Epithelial cell of esophagus (primary cell): ENCODE measurements around the gene KLF1.

Source experiments
- DNase-seq: peaks from one replicate; pipeline ENCODE4 v3.0.0; 2010; ENCODE audit warnings: low read depth
- H3K4me3 ChIP-seq: 2 replicates; pipeline ENCODE4 v1.5.1; 2011; ENCODE audit warnings: mild to moderate bottlenecking, low read length, control low read depth
- CTCF ChIP-seq: IDR thresholded peaks from 2 replicates; pipeline ENCODE4 v1.5.1; 2011; ENCODE audit warnings: low read depth, mild to moderate bottlenecking, low read length, control low read depth, inconsistent platforms; ENCODE audit not compliant: insufficient read depth; ENCODE audit errors: missing control alignments

The KLF1 gene

GRCh38 chr19:12866416-12867119 is 20.4 kb downstream of the KLF1 start:
- no peak for DNase-seq
- H3K4me3 ChIP-seq = no peak overlapping the region
- TF ChIP-seq CTCF = no peak

- H3K4me3 ChIP-seq = no peak overlapping the region
- DNase-seq = no peak
- TF ChIP-seq CTCF = no peak
Measured at GRCh38 chr19:12865746-12866415, 21.1 kb downstream of the KLF1 start.

- H3K4me3 ChIP-seq = no peak overlapping the region
- no peak for TF ChIP-seq CTCF
- DNase-seq = no peak
Measured at GRCh38 chr19:12864721-12865715, 22.0 kb downstream of the KLF1 start.

GRCh38 chr19:12864143-12864542 is 22.9 kb downstream of the KLF1 start:
- H3K4me3 ChIP-seq = no peak overlapping the region
- no peak for DNase-seq
- no peak for TF ChIP-seq CTCF

- no peak overlapping the region for H3K4me3 ChIP-seq
- no peak for TF ChIP-seq CTCF
- no peak for DNase-seq
Measured at GRCh38 chr19:12859546-12859945, 27.5 kb downstream of the KLF1 start.

GRCh38 chr19:12858041-12858928 is 28.7 kb downstream of the KLF1 start:
- no peak for TF ChIP-seq CTCF
- no peak overlapping the region for H3K4me3 ChIP-seq
- no peak for DNase-seq
